ENCODE measurements around the gene ZNF730. TPM values are rescaled to one million over a fixed set of nuclear protein-coding genes. Genes with fewer than 3 reads are reported as not detected.
"Not testable (repeated sequence)": the region's sequence is repeated elsewhere in the genome, so short reads cannot be mapped to it uniquely, and the experiment has no call there.

Gene ZNF730
- total RNA-seq (2021; fragmentation: NEBNext Ultra II Directional; extraction: Animal tissue kit (Norgen Biotek cat#: 25700)), result 1 to 10 TPM in 3 of 6 experiments, under 1 TPM in 3; 0.38 to 2.1 (median 1.1) TPM
- long read RNA-seq, result 0 reads

GRCh38 chr19:23116802-23117571, at the start of gene ZNF730:
ZNF730 (plus strand) TSS chr19:23117025; CDS start chr19:23117174, 149 bp downstream.
- Mint-ChIP-seq H3K4me3 (peak within 1 kb of the TSS; percentile 93), H3K27ac (peak within 1 kb of the TSS; percentile 92), H3K27me3 (ENCODE audit: insufficient read depth) (no peaks in the 10 kb centered on the region), H3K9me3 (peaks cover 12% of the 10 kb centered on the region), H3K36me3 (ENCODE audit: low read depth) (peaks cover 13% of the 10 kb centered on the region), H3K4me1 (ENCODE audit: low read depth) (peaks cover 21% of the 10 kb centered on the region)
- DNase-seq, result peak; percentile 40
- TF ChIP-seq, protein P1, sequence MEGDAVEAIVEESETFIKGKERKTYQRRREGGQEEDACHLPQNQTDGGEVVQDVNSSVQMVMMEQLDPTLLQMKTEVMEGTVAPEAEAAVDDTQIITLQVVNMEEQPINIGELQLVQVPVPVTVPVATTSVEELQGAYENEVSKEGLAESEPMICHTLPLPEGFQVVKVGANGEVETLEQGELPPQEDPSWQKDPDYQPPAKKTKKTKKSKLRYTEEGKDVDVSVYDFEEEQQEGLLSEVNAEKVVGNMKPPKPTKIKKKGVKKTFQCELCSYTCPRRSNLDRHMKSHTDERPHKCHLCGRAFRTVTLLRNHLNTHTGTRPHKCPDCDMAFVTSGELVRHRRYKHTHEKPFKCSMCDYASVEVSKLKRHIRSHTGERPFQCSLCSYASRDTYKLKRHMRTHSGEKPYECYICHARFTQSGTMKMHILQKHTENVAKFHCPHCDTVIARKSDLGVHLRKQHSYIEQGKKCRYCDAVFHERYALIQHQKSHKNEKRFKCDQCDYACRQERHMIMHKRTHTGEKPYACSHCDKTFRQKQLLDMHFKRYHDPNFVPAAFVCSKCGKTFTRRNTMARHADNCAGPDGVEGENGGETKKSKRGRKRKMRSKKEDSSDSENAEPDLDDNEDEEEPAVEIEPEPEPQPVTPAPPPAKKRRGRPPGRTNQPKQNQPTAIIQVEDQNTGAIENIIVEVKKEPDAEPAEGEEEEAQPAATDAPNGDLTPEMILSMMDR (IDR thresholded peaks at IDR 0.05), result no peak

GRCh38 chr19:23070353-23071146, 46.3 kb upstream of the ZNF730 start:
- no peak for DNase-seq
- no peak overlapping the region for H3K4me3 Mint-ChIP-seq
- H3K27ac Mint-ChIP-seq, result no peak overlapping the region
- H3K4me1 Mint-ChIP-seq (ENCODE audit: low read depth), result no peaks in the 10 kb centered on the region
- H3K36me3 Mint-ChIP-seq (ENCODE audit: low read depth), result peaks cover 6% of the 10 kb centered on the region
- peaks cover 3% of the 10 kb centered on the region for H3K27me3 Mint-ChIP-seq (ENCODE audit: insufficient read depth)
- peaks cover 61% of the 10 kb centered on the region for H3K9me3 Mint-ChIP-seq
- TF ChIP-seq, protein P1 (IDR thresholded peaks at IDR 0.05), result peak; percentile 50

DNA sequence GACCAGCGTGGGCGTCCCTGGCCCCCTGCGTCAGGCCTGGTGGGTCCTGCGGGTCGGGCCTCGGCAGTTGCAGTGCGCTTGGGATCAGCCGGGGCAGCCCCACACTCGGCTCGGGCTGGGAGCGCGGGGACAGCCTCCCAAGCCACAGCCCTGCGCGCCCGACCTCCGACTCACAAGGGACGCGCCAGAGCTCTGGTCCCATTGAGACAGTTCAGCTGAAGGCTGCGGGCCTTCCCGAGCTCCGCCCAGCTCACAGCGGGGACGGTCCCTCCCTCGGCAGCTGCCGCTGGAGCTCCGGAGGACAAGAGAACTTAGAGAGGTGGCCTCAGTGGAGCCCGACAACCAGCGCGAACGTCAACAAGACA, 45.7 kb upstream of the ZNF730 start:
- peaks cover 3% of the 10 kb centered on the region for H3K27me3 Mint-ChIP-seq (ENCODE audit: insufficient read depth)

GRCh38 chr19:23075031-23075733, 41.6 kb upstream of the ZNF730 start:
- no peak for DNase-seq

More for the DNA sequence above, 45.7 kb upstream of the ZNF730 start:
- H3K4me1 Mint-ChIP-seq (ENCODE audit: low read depth), result no peaks in the 10 kb centered on the region
- H3K9me3 Mint-ChIP-seq, result peaks cover 58% of the 10 kb centered on the region
- no peak overlapping the region for H3K27ac Mint-ChIP-seq
- DNase-seq, result no peak
- H3K4me3 Mint-ChIP-seq, result no peak overlapping the region
- peaks cover 6% of the 10 kb centered on the region for H3K36me3 Mint-ChIP-seq (ENCODE audit: low read depth)
- TF ChIP-seq, protein P1 (IDR thresholded peaks at IDR 0.05), result no peak

DNA sequence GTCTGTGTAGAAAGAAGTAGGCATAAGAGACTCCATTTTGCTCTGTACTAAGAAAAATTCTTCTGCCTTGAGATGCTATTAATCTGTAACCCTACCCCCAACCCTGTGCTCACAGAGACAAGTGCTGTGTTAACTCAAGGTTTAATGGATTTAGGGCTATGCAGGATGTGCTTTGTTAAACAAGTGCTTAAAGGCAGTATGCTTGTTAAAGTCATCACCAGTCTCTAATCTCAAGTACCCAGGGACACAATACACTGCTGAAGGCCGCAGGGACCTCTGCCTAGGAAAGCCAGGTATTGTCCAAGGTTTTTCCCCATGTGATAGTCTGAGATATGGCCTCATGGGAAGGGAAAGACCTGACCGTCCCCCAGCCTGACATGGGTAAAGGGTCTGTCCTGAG, 39.0 kb upstream of the ZNF730 start:
- not testable (repeated sequence) for DNase-seq; H3K27ac Mint-ChIP-seq; H3K27me3 Mint-ChIP-seq (ENCODE audit: insufficient read depth); H3K4me1 Mint-ChIP-seq (ENCODE audit: low read depth); H3K4me3 Mint-ChIP-seq
- H3K9me3 Mint-ChIP-seq, result peaks cover 34% of the 10 kb centered on the region
- peaks cover 12% of the 10 kb centered on the region for H3K36me3 Mint-ChIP-seq (ENCODE audit: low read depth)

More at GRCh38 chr19:23075031-23075733, 41.6 kb upstream of the ZNF730 start:
- Mint-ChIP-seq H3K27me3 (ENCODE audit: insufficient read depth) (no peaks in the 10 kb centered on the region; the same call in none of the 2 replicates), H3K4me1 (ENCODE audit: low read depth) (no peaks in the 10 kb centered on the region), H3K27ac (no peak overlapping the region; the same call in 1 of the 2 replicates), H3K4me3 (peak overlapping the region; percentile 80), H3K36me3 (ENCODE audit: low read depth) (peaks cover 6% of the 10 kb centered on the region), H3K9me3 (peaks cover 36% of the 10 kb centered on the region)
- TF ChIP-seq, protein P1 (IDR thresholded peaks at IDR 0.05), result no peak
